GM12878 (cell line): ENCODE results near the gene SPOCK1. TPM values are rescaled to one million over a fixed set of nuclear protein-coding genes. Genes with fewer than 3 reads are reported as not detected.

Experiments
- ATAC-seq: fragments of 200-7000 bp; cut with Tn5 transposase; 3 replicates; pipeline ENCODE4 v1.9.1; 2020; ENCODE audit warnings: mild to moderate bottlenecking, moderate library complexity
- BruUV-seq: library from RNA; stranded (reverse); fragments of 400-500 nt; replicated peaks from 2 replicates; lab custom pipeline; 2021; lab: Mats Ljungman, UMichigan
- CTCF ChIA-PET: fragments of 300-600 bp; sonication (Branson Sonifier 250); formaldehyde crosslinking; extraction: SDS; loops from one replicate; lab custom pipeline; 2021; ENCODE audit warnings: inconsistent platforms; lab: Yijun Ruan, JAX
- POLR2A ChIA-PET: fragments of 350-600 bp; formaldehyde crosslinking; extraction: SDS; loops from one replicate; lab custom pipeline; 2021; ENCODE audit warnings: inconsistent platforms; lab: Charles Lee
- RAD21 ChIA-PET: fragments of 300-600 bp; sonication (Branson Sonifier 250); formaldehyde crosslinking; loops from one replicate; lab custom pipeline; 2023; ENCODE audit warnings: antibody characterized with exemption; ENCODE audit not compliant: unreplicated experiment; lab: Charles Lee
- SMC1A ChIA-PET: fragments of 300-600 bp; sonication (Branson Sonifier 250); formaldehyde crosslinking; loops from one replicate; lab custom pipeline; 2023; ENCODE audit not compliant: unreplicated experiment, uncharacterized antibody; lab: Charles Lee
- DNase-seq: peaks from one replicate; pipeline ENCODE4 v3.0.0-alpha.2; 2011; ENCODE audit warnings: low read depth, low spot score
- FAIRE-seq: peaks from 3 replicates; lab custom pipeline; 2011; peaks lifted over from hg19 to GRCh38; lab: Jason Lieb, UNC
- H2AFZ ChIP-seq: 2 replicates; pipeline ENCODE4 v1.6.0; 2011; ENCODE audit warnings: low read depth, low read length, control low read depth; ENCODE audit not compliant: control insufficient read depth
- H3K27ac ChIP-seq: 2 replicates; pipeline ENCODE4 v1.5.1; 2011; ENCODE audit warnings: control low read depth; ENCODE audit not compliant: control insufficient read depth, insufficient read depth
- H3K27me3 ChIP-seq, 2 experiments: replicated peaks in 1 of 2; 2 replicates each; pipeline versions ENCODE4 v1.6.0 to v1.6.1; 2011; ENCODE audit warnings: low read length in 1 of 2; ENCODE audit not compliant: control insufficient read depth in 2 of 2, insufficient read depth in 2 of 2
- H3K36me3 ChIP-seq, 2 experiments: 2 replicates each; pipeline ENCODE4 v1.5.1; 2011; ENCODE audit warnings: low read length in 1 of 2; ENCODE audit not compliant: control insufficient read depth in 2 of 2, insufficient read depth in 2 of 2
- H3K4me1 ChIP-seq: 2 replicates; pipeline ENCODE4 v1.6.1; 2011; ENCODE audit warnings: mild to moderate bottlenecking, low read length, moderate library complexity, mixed read lengths; ENCODE audit not compliant: control insufficient read depth, insufficient read depth
- H3K4me2 ChIP-seq: 2 replicates; pipeline ENCODE4 v1.6.0; 2011; ENCODE audit warnings: control low read depth; ENCODE audit not compliant: control insufficient read depth, insufficient read depth
- H3K4me3 ChIP-seq: fragments of 200-600 bp; sonication (generic); 2 replicates; pipeline ENCODE4 v1.5.1; 2016
- H3K79me2 ChIP-seq: 2 replicates; pipeline ENCODE4 v1.6.0; 2011; ENCODE audit warnings: low read length; ENCODE audit not compliant: control insufficient read depth, insufficient read depth
- H3K9ac ChIP-seq: 2 replicates; pipeline ENCODE4 v1.8.0; 2011; ENCODE audit warnings: low read length, control low read depth, mixed read lengths; ENCODE audit not compliant: control insufficient read depth, insufficient read depth
- H3K9me3 ChIP-seq: replicated peaks from 3 replicates; pipeline ENCODE4 v1.5.1; 2011; ENCODE audit warnings: mild to moderate bottlenecking, low read length; ENCODE audit not compliant: control insufficient read depth, insufficient read depth
- H4K20me1 ChIP-seq: 2 replicates; pipeline ENCODE4 v1.6.0; 2011; ENCODE audit not compliant: control insufficient read depth, insufficient read depth
- ATF3 ChIP-seq: IDR thresholded peaks from 2 replicates; pipeline ENCODE4 v1.6.1; 2011; ENCODE audit warnings: low read depth, mild to moderate bottlenecking, low read length, moderate library complexity, borderline replicate concordance; ENCODE audit errors: extremely low read depth
- CREM ChIP-seq: IDR thresholded peaks from 2 replicates; pipeline ENCODE4 v1.6.1; 2014; ENCODE audit warnings: antibody characterized with exemption, low read depth
- EZH2 ChIP-seq: IDR thresholded peaks from 2 replicates; pipeline ENCODE4 v1.6.1; 2012; ENCODE audit warnings: low read depth, mild to moderate bottlenecking, control low read depth, inconsistent platforms, low read length, borderline replicate concordance; ENCODE audit not compliant: control insufficient read depth
- MEF2A ChIP-seq: IDR thresholded peaks from 2 replicates; pipeline ENCODE4 v1.6.1; 2011; ENCODE audit warnings: low read depth, mild to moderate bottlenecking, low read length, moderate library complexity; ENCODE audit not compliant: insufficient read depth
- NBN ChIP-seq: fragments of 450-650 bp; IDR thresholded peaks from 2 replicates; pipeline ENCODE4 v1.6.1; 2016
- POLR2AphosphoS2 ChIP-seq: IDR thresholded peaks from 2 replicates; pipeline ENCODE4 v1.6.1; 2011; ENCODE audit warnings: low read depth, mild to moderate bottlenecking, low read length, improper control_type of control experiment, moderate library complexity
- RBBP5 ChIP-seq: fragments of 200-600 bp; sonication (generic); conservative IDR thresholded peaks from 2 replicates; pipeline ENCODE4 v1.6.1; 2016
- SMAD1 ChIP-seq: fragments of 450-650 bp; IDR thresholded peaks from 2 replicates; pipeline ENCODE4 v1.6.1; 2018; ENCODE audit warnings: mild to moderate bottlenecking, low read depth; ENCODE audit not compliant: partially characterized antibody
- SMAD5 ChIP-seq: IDR thresholded peaks from 2 replicates; pipeline ENCODE4 v1.6.1; 2016; ENCODE audit warnings: antibody characterized with exemption, low read depth
- SMC3 ChIP-seq: IDR thresholded peaks from 2 replicates; pipeline ENCODE4 v1.6.1; 2011; ENCODE audit warnings: low read length, improper control_type of control experiment, borderline replicate concordance
- YBX1 ChIP-seq: fragments of 450-650 bp; IDR thresholded peaks from 2 replicates; pipeline ENCODE4 v1.6.1; 2016; ENCODE audit warnings: antibody characterized with exemption
- ZNF24 ChIP-seq: fragments of 450-650 bp; IDR thresholded peaks from 2 replicates; pipeline ENCODE4 v1.6.1; 2017; ENCODE audit warnings: antibody characterized with exemption, mild to moderate bottlenecking
- WGBS: methylation state at CpG from one replicate; pipeline ENCODE4 v1.1.6; 2016; ENCODE audit warnings: low lambda C conversion rate; ENCODE audit not compliant: insufficient replicate concordance, insufficient coverage; ENCODE audit errors: missing lambda C conversion rate; 5-methylcytosine and 5-hydroxymethylcytosine counted together
- in situ Hi-C: fragments of 300-500 bp; cut with MboI; formaldehyde crosslinking; loops from 9 replicates; pipeline ENCODE4 v1.14.3; 2018; ENCODE audit warnings: mixed read lengths
- intact Hi-C: fragments of 100-400 bp; cut with micrococcal nuclease; formaldehyde crosslinking; loops from one replicate; pipeline ENCODE4 v1.14.2; 2022; ENCODE audit not compliant: unreplicated experiment
- polyA plus RNA-seq, 11 experiments: library from polyadenylated mRNA; depleted of rRNA in 4 of 11; unstranded in 6 of 11; stranded (reverse) in 5 of 11; fragments of >200 nt; fragmentation: Nextera tagmentation in 4 of 11; fragmentation: Illumina TruSeq in 1 of 11; extraction: Ambion mirVana in 4 of 11; extraction: Trizol in 1 of 11; gene quantifications; 1 replicate in 1 of 11; 2 replicates in 10 of 11; pipeline versions ENCODE4 v1.2.1 to v1.2.3, GENCODE V29; 2011 to 2016; ENCODE audit warnings: inconsistent platforms in 2 of 11, missing spikeins in 2 of 11, low read depth in 1 of 11
- total RNA-seq, 4 experiments: library from RNA; depleted of rRNA in 3 of 4; stranded (reverse); fragments of >200 nt in 3 of 4; fragmentation: Illumina TruSeq in 1 of 4; extraction: Trizol in 1 of 4; gene quantifications; 2 replicates each; pipeline versions ENCODE4 v1.2.1 to v1.2.3, GENCODE V29; 2013 to 2021

Gene SPOCK1
- total and polyA plus RNA-seq, 10 of the 15 experiments (the other 5 are each of a cell fraction or from before 2014, with no cell fraction given) = 0.06 to 0.68 (median 0.25) TPM; not detected in 3

- ATAC-seq (no peak), FAIRE-seq (no peak), DNase-seq (no peak)
- Histone ChIP-seq H3K79me2 (no peaks in the 10 kb centered on the region), H3K9ac (no peak overlapping the region), H3K36me3 (no peaks in the 10 kb centered on the region), H4K20me1 (no peaks in the 10 kb centered on the region), H3K4me1 (no peaks in the 10 kb centered on the region), H3K4me2 (no peak overlapping the region), H3K9me3 (no peaks in the 10 kb centered on the region), H3K4me3 (no peak overlapping the region), H3K27ac (no peak overlapping the region), H2AFZ (no peak overlapping the region), H3K27me3 (no peaks in the 10 kb centered on the region)
- WGBS = 28% methylated on average over 3 of the region's 3 CpGs
- ChIA-PET CTCF (no interaction called here), POLR2A (no interaction called here), SMC1A (no interaction called here), RAD21 (no interaction called here)
- BruUV-seq = no TSS peak
- TF ChIP-seq SMAD1 (no peak), SMC3 (no peak), YBX1 (no peak), MEF2A (no peak), EZH2 (no peak)
- intact Hi-C loops = no loop called here
- in situ Hi-C loops = no loop called here
These were observed 22.1 kb upstream of the SPOCK1 start for GRCh38 chr5:137521246-137521645.

- Histone ChIP-seq H3K79me2 (no peaks in the 10 kb centered on the region), H3K4me2 (no peak overlapping the region)
- ChIA-PET RAD21 (no interaction called here), SMC1A (no interaction called here)
- 0% methylated on average over 5 of the region's 5 CpGs for WGBS
- FAIRE-seq (no peak), ATAC-seq (no peak)
- in situ Hi-C loops = no loop called here
- TF ChIP-seq POLR2AphosphoS2 (no peak), SMAD1 (no peak), SMAD5 (no peak), RBBP5 (no peak), ATF3 (no peak), NBN (no peak), CREM (no peak), ZNF24 (no peak)
- TF ChIP-seq, all 136 proteins: peak for 0
- POLR2A ChIA-PET = interaction anchor here (0.7 kb wide), 1 partner anchor 877 kb away, joined by 3 read pairs; no protein-coding TSS in a partner anchor
- no TSS peak for BruUV-seq
- no peaks in the 10 kb centered on the region for H4K20me1 ChIP-seq
- intact Hi-C loops = no loop called here
- H3K4me3 ChIP-seq = no peak overlapping the region
- DNase-seq = no peak
- H3K9me3 ChIP-seq = no peaks in the 10 kb centered on the region
- no peak overlapping the region for H3K27ac ChIP-seq
- H3K4me1 ChIP-seq = no peaks in the 10 kb centered on the region
- CTCF ChIA-PET = no interaction called here
- H3K27me3 ChIP-seq = no peaks in the 10 kb centered on the region
- no peak overlapping the region for H3K9ac ChIP-seq
- no peak overlapping the region for H2AFZ ChIP-seq
- no peaks in the 10 kb centered on the region for H3K36me3 ChIP-seq
These were observed 17.8 kb upstream of the SPOCK1 start for GRCh38 chr5:137516961-137517360.
